Heart left ventricle (tissue), 16 donors: ENCODE data around the gene NUBP2. TPM values are rescaled to one million over a fixed set of nuclear protein-coding genes. Genes with fewer than 3 reads are reported as not detected.

Source experiments
- ATAC-seq, 4 donors: fragments of 200-7000 bp; cut with Tn5 transposase; one replicate each; pipeline ENCODE4 v1.9.1; 2020 to 2022; ENCODE audit warnings: moderate library complexity in 4 of 4, mild to moderate bottlenecking in 3 of 4, moderate number of reproducible peaks in 1 of 4
- DNase-seq, 5 donors: peaks; one replicate each; pipeline ENCODE4 v3.0.0-alpha.2; 2020
- H3K27ac ChIP-seq, 12 donors: fragments of 200-600 bp; sonication (generic) in 4 of 12; one replicate each; pipeline versions ENCODE4 v1.5.0 to v1.8.0; 2016 to 2022; ENCODE audit warnings: mild to moderate bottlenecking in 2 of 12
- H3K27me3 ChIP-seq, 9 donors: fragments of 200-600 bp; sonication (generic) in 2 of 9; one replicate each; pipeline versions ENCODE4 v1.5.1 to v1.8.0; 2016 to 2022; ENCODE audit warnings: mild to moderate bottlenecking in 3 of 9
- H3K36me3 ChIP-seq, 9 donors: fragments of 200-600 bp; sonication (generic) in 2 of 9; one replicate each; pipeline versions ENCODE4 v1.5.0 to v1.8.0; 2018 to 2022; ENCODE audit warnings: mild to moderate bottlenecking in 2 of 9
- H3K4me1 ChIP-seq, 12 donors: fragments of 200-600 bp; sonication (generic) in 4 of 12; one replicate each; pipeline versions ENCODE4 v1.5.0 to v1.8.0; 2016 to 2022; ENCODE audit warnings: mild to moderate bottlenecking in 3 of 12
- H3K4me3 ChIP-seq, 12 donors: fragments of 200-600 bp; sonication (generic) in 4 of 12; one replicate each; pipeline versions ENCODE4 v1.5.0 to v1.8.0; 2017 to 2022; ENCODE audit warnings: mild to moderate bottlenecking in 9 of 12, moderate library complexity in 4 of 12
- H3K9me3 ChIP-seq, 12 donors: fragments of 200-600 bp; sonication (generic) in 4 of 12; one replicate each; pipeline versions ENCODE4 v1.5.0 to v1.8.0; 2016 to 2022; ENCODE audit warnings: mild to moderate bottlenecking in 1 of 12
- POLR2A ChIP-seq, 2 donors: fragments of 450-650 bp; IDR thresholded peaks; one replicate each; pipeline ENCODE4 v1.6.1; 2017; ENCODE audit warnings: antibody characterized with exemption in 2 of 2, mild to moderate bottlenecking in 2 of 2, moderate library complexity in 2 of 2
- WGBS, 4 donors: extraction: QIAGEN DNeasy Blood & Tissue Kit in 2 of 4; methylation state at CpG; one replicate each; pipeline versions ENCODE4 v1.1.5 to v1.1.7; 2013 to 2018; 5-methylcytosine and 5-hydroxymethylcytosine counted together
- intact Hi-C, 10 donors: fragments of 100-400 bp; cut with DNase I; formaldehyde crosslinking; loops; one replicate each; pipeline versions ENCODE4 v1.11.1 to v1.14.2; 2022
- polyA plus RNA-seq, 2 donors: library from polyadenylated mRNA; stranded (reverse); fragments of 200-250 nt; gene quantifications; one replicate each; pipeline ENCODE4 v1.2.3, GENCODE V29; 2013
- total RNA-seq, 9 donors: library from RNA; depleted of rRNA in 2 of 9; stranded (reverse); fragments of >200 nt in 2 of 9; fragmentation: NEBNext Ultra II Directional in 3 of 9; extraction: Animal tissue kit (Norgen Biotek cat#: 25700) in 3 of 9; gene quantifications; one replicate each; pipeline versions ENCODE4 v1.1.0 to v1.2.4, GENCODE V29; 2016 to 2023
- TF ChIP-seq, protein P1 (sequence below), 12 donors: fragments of 200-600 bp; sonication (generic) in 4 of 12; IDR thresholded peaks; one replicate each; pipeline versions ENCODE4 v1.5.0 to v1.8.0; 2018 to 2022; ENCODE audit warnings: antibody characterized with exemption in 12 of 12, mild to moderate bottlenecking in 5 of 12
- donor health status: ischemic (EF 13 %, LVEDD 7.1; RV severe dilation, severe dysfunction).
- donor health status: healthy with polysubstance abuse.
- donor health status: DM: no; HTN: yes; CAD: no.
- donor health status: DM: no; HTN: no; CAD: no.
- donor health status: ischemic (EF 25% LVEDD 6.9; RV normal size, moderate dysfunction).
- donor health status: ischemic (EF 25% LVEDD 5.7; RV mildly dilated, moderate dysfunction).
- donor health status: healthy.
- donor health status: DM: yes; HTN: yes; CAD: no.
- donor health status: ischemic (EF 35%, LVEDD 5.7; RV mildly dilated, moderate dysfunction).
- donor health status: nonischemic (EF 11% LVEDD 7.7; RV severe dilation, severe dysfunction).
- donor health status: DM: yes; HTN: yes; CAD: no.
- donor health status: PGD.
- donor health status: ischemic (EF 29% LVEDD 5.4; RV normal size, mild dysfunction).
- donor health status: nonischemic (EF 23%, LVEDD 6.1; RV moderate dilation, normal function).

Gene NUBP2
- total and polyA plus RNA-seq, 11 donors = 26.7 to 81.9 (median 30.4) TPM

DNA sequence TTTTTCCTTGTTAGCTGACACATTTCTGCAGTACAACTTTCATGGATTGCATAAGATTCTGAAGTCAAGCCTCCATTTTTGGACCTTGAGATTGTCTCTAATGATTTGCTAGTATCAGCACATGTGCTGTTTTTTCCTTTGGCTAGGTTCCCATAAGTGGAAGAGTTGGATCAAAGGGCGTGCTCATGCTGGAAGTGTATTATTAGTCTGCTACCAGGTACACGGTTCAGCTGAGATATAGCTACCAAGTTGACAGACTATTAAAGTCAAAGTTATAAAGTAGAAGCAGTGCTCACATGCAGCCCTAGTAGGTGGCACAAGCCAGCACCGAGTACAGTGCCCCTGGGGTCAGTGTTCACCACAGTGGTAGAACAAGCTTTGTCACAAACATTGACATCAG, 47.5 kb downstream of the NUBP2 start:
- WGBS, 4 donors = 43 to 47% (median 45%) methylated on average over 3 of the region's 3 CpGs
- ATAC-seq = no peak
- H3K9me3 ChIP-seq = no peaks in the 10 kb centered on the region
- H3K4me3 ChIP-seq = no peak overlapping the region
- H3K27ac ChIP-seq = no peak overlapping the region
- intact Hi-C loops = no loop called here
- H3K27me3 ChIP-seq = no peaks in the 10 kb centered on the region
- peaks cover 9 to 39% (median 30%) of the 10 kb centered on the region in 12 donors for H3K4me1 ChIP-seq
- no peak for DNase-seq
- H3K36me3 ChIP-seq = peaks cover 0 to 22% (median 13%) of the 10 kb centered on the region in 9 donors
- no peak for TF ChIP-seq POLR2A (IDR thresholded peaks at IDR 0.05)
- TF ChIP-seq, protein P1, sequence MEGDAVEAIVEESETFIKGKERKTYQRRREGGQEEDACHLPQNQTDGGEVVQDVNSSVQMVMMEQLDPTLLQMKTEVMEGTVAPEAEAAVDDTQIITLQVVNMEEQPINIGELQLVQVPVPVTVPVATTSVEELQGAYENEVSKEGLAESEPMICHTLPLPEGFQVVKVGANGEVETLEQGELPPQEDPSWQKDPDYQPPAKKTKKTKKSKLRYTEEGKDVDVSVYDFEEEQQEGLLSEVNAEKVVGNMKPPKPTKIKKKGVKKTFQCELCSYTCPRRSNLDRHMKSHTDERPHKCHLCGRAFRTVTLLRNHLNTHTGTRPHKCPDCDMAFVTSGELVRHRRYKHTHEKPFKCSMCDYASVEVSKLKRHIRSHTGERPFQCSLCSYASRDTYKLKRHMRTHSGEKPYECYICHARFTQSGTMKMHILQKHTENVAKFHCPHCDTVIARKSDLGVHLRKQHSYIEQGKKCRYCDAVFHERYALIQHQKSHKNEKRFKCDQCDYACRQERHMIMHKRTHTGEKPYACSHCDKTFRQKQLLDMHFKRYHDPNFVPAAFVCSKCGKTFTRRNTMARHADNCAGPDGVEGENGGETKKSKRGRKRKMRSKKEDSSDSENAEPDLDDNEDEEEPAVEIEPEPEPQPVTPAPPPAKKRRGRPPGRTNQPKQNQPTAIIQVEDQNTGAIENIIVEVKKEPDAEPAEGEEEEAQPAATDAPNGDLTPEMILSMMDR (IDR thresholded peaks at IDR 0.05) = no peak

DNA sequence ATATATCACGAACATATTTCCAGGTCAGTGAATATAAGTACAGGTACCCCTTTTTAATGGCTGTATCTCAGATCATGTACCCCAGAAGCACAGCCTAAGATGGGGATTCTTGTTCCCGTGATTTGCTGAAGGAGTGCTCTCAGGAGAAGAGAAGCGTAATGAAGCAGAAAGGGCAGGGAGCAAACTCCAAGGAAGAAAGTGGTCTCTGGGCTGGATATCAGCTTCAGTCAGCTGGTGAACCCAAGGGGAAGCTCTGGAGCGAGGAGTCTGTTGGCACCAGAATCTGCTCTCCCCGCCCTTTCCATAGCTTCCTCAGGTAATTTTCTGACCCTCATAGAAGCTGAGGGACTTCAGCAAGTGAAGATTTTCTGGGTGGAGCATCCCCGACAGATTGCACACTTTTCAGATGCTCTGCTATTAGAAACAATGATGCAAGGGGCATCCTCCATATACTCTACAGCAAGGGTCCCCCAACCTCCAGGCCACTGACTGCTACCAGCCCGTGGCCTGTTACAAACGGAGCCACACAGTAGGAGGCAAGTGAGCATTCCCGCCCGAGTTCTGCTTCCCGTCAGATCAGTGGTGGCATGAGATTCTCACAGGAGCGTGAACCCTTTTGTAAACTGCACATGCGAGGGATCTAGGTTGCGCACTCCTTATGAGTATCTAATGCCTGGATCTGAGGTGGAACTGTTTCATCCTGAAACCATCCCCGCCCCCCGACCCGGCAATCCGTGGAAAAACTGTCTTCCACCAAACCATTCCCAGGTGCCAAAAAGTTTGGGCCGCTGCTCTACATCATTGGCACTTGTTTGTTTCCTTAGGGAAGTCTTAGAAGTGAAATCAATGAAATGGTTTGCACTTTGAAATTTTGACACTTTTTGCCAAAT, 48.7 kb downstream of the NUBP2 start:
- Histone ChIP-seq H3K36me3 (peaks cover 0 to 22% (median 13%) of the 10 kb centered on the region in 9 donors), H3K9me3 (no peaks in the 10 kb centered on the region), H3K4me1 (peaks cover 4 to 31% (median 23%) of the 10 kb centered on the region in 12 donors), H3K27me3 (no peaks in the 10 kb centered on the region), H3K27ac (no peak overlapping the region), H3K4me3 (no peak overlapping the region)
- ATAC-seq (no peak), DNase-seq (no peak)
- no peak for TF ChIP-seq POLR2A (IDR thresholded peaks at IDR 0.05)
- TF ChIP-seq, protein P1 (IDR thresholded peaks at IDR 0.05) = no peak
- 82 to 88% (median 85%) methylated on average over 18 to 19 of the region's 19 CpGs for WGBS, 4 donors
- intact Hi-C loops = no loop called here

DNA sequence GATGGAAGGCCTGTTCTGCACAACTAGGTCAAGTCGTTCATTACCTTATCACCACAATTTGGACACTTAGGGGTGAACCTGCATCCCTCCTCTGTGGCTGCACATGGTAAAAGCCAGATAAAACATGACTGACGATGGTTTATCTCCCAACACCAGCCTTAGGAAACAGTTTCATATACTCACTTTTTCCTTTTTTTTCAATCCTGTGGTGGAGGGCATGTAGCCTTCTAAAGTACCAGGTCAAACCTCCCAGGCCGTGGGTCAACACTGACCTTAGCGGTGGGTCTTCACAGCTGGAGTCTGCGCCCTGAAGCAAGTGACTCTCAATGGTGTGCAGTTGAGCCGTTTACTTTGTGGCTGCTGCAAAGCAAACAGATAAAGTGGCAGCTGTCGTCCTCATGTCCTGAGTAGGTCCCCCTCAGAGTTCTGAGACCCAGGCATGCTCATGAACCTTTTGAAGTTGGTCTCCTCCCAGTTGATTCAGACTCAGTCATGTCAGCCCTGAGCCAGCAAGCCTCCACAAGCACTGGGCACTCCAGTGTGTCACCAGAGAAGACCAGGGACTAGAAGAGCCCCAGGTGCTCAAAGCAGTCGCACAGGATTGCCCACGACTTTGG, 50.2 kb downstream of the NUBP2 start:
- ATAC-seq (no peak), DNase-seq (no peak)
- Histone ChIP-seq H3K4me3 (no peak overlapping the region), H3K36me3 (peaks cover 0 to 22% (median 13%) of the 10 kb centered on the region in 9 donors), H3K27ac (no peak overlapping the region), H3K9me3 (no peaks in the 10 kb centered on the region), H3K4me1 (peaks cover 4 to 26% (median 18%) of the 10 kb centered on the region in 12 donors), H3K27me3 (no peaks in the 10 kb centered on the region)
- 64 to 76% (median 70%) methylated on average over 9 of the region's 9 CpGs for WGBS, 4 donors
- TF ChIP-seq POLR2A (IDR thresholded peaks at IDR 0.05) = no peak
- TF ChIP-seq, protein P1 (IDR thresholded peaks at IDR 0.05) = no peak
- intact Hi-C loops = no loop called here

DNA sequence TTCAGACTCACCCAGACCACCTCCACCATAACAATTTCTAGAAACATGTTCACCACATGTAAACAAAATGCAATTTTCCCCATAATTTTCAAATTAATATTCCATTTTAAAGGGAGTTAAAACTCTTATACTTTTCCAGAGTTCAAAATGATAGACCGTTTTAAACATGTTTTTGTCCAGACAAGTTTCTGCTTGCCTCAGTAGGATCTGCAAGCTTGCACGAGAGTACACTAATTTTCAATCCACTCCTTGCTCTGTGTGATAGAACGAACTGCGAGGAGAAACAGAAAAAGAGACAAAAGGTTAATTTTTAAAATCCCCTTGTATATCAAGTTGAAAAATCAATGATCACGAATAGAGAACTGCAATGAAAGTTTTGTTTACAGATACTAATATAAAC, 51.3 kb downstream of the NUBP2 start:
- intact Hi-C loops = no loop called here
- WGBS, 4 donors = 88 to 92% (median 91%) methylated on average over 5 of the region's 5 CpGs
- Histone ChIP-seq H3K4me1 (peaks cover 0 to 15% (median 7%) of the 10 kb centered on the region in 12 donors), H3K27ac (no peak overlapping the region), H3K9me3 (no peaks in the 10 kb centered on the region), H3K4me3 (no peak overlapping the region), H3K36me3 (peaks cover 0 to 18% (median 13%) of the 10 kb centered on the region in 9 donors), H3K27me3 (no peaks in the 10 kb centered on the region)
- DNase-seq (no peak), ATAC-seq (no peak)
- TF ChIP-seq POLR2A (IDR thresholded peaks at IDR 0.05) = no peak
- TF ChIP-seq, protein P1 (IDR thresholded peaks at IDR 0.05) = no peak
